Endodermal cell (in vitro differentiated cells): ENCODE results near the gene TMEM62. TPM values are rescaled to one million over a fixed set of nuclear protein-coding genes. Genes with fewer than 3 reads are reported as not detected.

ENCODE experiments used
- DNase-seq: peaks from one replicate; pipeline ENCODE4 v3.0.0-alpha.2; 2017
- H3K27ac ChIP-seq: 2 replicates; pipeline ENCODE4 v1.5.1; 2013; ENCODE audit warnings: mild to moderate bottlenecking, low read depth, low read length, moderate library complexity
- H3K27me3 ChIP-seq: 2 replicates; pipeline ENCODE4 v1.6.1; 2013; ENCODE audit warnings: mild to moderate bottlenecking, low read length, moderate library complexity; ENCODE audit not compliant: insufficient read depth, control insufficient read depth, poor library complexity, severe bottlenecking
- H3K36me3 ChIP-seq: 2 replicates; pipeline ENCODE4 v1.7.0; 2013; ENCODE audit warnings: mild to moderate bottlenecking, low read length, moderate library complexity; ENCODE audit not compliant: control insufficient read depth, insufficient read depth
- H3K4me1 ChIP-seq: one replicate; pipeline ENCODE4 v1.7.0; 2013; ENCODE audit warnings: low read length; ENCODE audit not compliant: control insufficient read depth, insufficient read depth
- H3K4me3 ChIP-seq: 2 replicates; pipeline ENCODE4 v1.5.1; 2013; ENCODE audit warnings: mild to moderate bottlenecking, low read length, moderate library complexity
- H3K9ac ChIP-seq: 2 replicates; pipeline ENCODE4 v1.6.1; 2013; ENCODE audit warnings: mild to moderate bottlenecking, low read length, moderate library complexity; ENCODE audit not compliant: poor library complexity, severe bottlenecking; ENCODE audit errors: extremely low read depth
- H3K9me3 ChIP-seq: 2 replicates; pipeline ENCODE4 v1.6.1; 2013; ENCODE audit warnings: mild to moderate bottlenecking, low read length, moderate library complexity; ENCODE audit not compliant: control insufficient read depth
- H3K27ac Mint-ChIP-seq: 2 replicates; pipeline ENCODE4 v1.8.0; 2020; ENCODE audit warnings: mixed read lengths
- H3K27me3 Mint-ChIP-seq: 2 replicates; pipeline ENCODE4 v1.8.0; 2021; ENCODE audit warnings: mild to moderate bottlenecking, mixed read lengths; ENCODE audit not compliant: insufficient read depth
- H3K36me3 Mint-ChIP-seq: 2 replicates; pipeline ENCODE4 v1.8.0; 2020; ENCODE audit warnings: low read depth, mixed read lengths
- H3K4me1 Mint-ChIP-seq: 2 replicates; pipeline ENCODE4 v1.8.0; 2020; ENCODE audit warnings: mixed read lengths
- H3K4me3 Mint-ChIP-seq: 2 replicates; pipeline ENCODE4 v1.8.0; 2020; ENCODE audit warnings: mild to moderate bottlenecking, moderate library complexity, mixed read lengths
- H3K9me3 Mint-ChIP-seq: 2 replicates; pipeline ENCODE4 v1.8.0; 2020; ENCODE audit warnings: mild to moderate bottlenecking, mixed read lengths
- WGBS, 2 experiments: methylation state at CpG; one replicate each; pipeline versions ENCODE4 v1.1.5 to v1.1.7; 2013; ENCODE audit warnings: missing lambda C conversion rate in 2 of 2, mixed read lengths in 1 of 2; ENCODE audit not compliant: insufficient coverage in 1 of 2, insufficient read length in 1 of 2; 5-methylcytosine and 5-hydroxymethylcytosine counted together
- total RNA-seq, 2 donors: library from RNA; stranded (reverse); fragmentation: NEBNext Ultra II Directional in 1 of 2; extraction: Animal tissue kit (Norgen Biotek cat#: 25700) in 1 of 2; gene quantifications; 2 replicates in 1 of 2; 3 replicates in 1 of 2; pipeline ENCODE4 v1.2.1, GENCODE V29; 2021
- TF ChIP-seq, protein P1 (sequence below): fragments of 200-600 bp; sonication (generic); conservative IDR thresholded peaks from 2 replicates; pipeline ENCODE4 v1.5.0; 2021; ENCODE audit warnings: antibody characterized with exemption, mild to moderate bottlenecking

Gene TMEM62
- total RNA-seq, 2 donors from 2014 or later, result 8.1 to 10.2 TPM

DNA sequence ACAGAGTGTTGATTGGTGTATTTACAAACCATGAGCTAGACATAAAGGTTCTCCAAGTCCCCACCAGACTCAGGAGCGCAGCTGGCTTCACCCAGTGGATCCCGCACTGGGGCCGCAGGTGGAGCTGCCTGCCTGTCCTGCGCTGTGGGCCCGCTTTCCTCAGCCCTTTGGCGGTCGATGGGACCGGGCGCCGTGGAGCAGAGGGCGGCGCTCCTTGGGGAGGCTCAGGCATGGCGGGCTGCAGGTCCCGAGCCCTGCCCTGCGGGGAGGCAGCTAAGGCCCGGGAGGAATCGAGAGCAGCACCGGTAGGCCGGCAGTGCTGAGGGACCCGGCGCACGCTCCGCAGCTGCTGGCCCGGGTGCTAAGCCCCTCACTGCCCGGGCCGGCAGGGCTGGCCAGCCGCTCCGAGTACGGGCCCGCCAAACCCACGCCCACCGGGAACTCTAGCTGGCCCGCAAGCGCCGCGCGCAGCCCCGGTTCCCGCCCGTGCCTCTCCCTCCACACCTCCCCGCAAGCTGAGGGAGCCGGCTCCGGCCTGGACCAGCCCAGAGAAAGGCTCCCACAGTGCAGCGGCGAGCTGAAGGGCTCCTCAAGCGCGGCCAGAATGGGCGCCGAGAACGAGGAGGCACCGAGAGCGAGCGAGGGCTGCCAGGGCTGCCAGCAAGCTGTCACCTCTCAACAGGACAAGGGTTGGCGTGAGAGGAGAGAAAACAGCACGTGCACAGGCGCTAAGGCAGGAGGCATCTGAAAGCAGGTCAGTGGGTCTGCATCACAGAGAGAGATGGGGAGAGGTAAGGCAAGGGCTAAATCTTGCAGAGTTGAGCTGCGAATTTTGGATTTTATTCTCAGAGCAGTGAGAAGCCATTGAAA is 93.3 kb downstream of the TMEM62 start:
- Mint-ChIP-seq H3K36me3 (no peaks in the 10 kb centered on the region), H3K9me3 (peaks cover 4% of the 10 kb centered on the region), H3K4me1 (no peaks in the 10 kb centered on the region), H3K27ac (no peak overlapping the region), H3K4me3 (no peak overlapping the region), H3K27me3 (peaks cover 15% of the 10 kb centered on the region)
- no peak overlapping the region for H3K27ac ChIP-seq
- H3K4me1 ChIP-seq, result no peaks in the 10 kb centered on the region
- H3K9me3 ChIP-seq, result no peaks in the 10 kb centered on the region
- H3K27me3 ChIP-seq, result no peaks in the 10 kb centered on the region
- no peak for DNase-seq
- H3K36me3 ChIP-seq, result no peaks in the 10 kb centered on the region
- WGBS, 2 experiments, result 95 to 96% methylated on average over 24 to 57 of the region's 57 CpGs
- H3K9ac ChIP-seq, result no peak overlapping the region
- no peak overlapping the region for H3K4me3 ChIP-seq
- TF ChIP-seq, protein P1, sequence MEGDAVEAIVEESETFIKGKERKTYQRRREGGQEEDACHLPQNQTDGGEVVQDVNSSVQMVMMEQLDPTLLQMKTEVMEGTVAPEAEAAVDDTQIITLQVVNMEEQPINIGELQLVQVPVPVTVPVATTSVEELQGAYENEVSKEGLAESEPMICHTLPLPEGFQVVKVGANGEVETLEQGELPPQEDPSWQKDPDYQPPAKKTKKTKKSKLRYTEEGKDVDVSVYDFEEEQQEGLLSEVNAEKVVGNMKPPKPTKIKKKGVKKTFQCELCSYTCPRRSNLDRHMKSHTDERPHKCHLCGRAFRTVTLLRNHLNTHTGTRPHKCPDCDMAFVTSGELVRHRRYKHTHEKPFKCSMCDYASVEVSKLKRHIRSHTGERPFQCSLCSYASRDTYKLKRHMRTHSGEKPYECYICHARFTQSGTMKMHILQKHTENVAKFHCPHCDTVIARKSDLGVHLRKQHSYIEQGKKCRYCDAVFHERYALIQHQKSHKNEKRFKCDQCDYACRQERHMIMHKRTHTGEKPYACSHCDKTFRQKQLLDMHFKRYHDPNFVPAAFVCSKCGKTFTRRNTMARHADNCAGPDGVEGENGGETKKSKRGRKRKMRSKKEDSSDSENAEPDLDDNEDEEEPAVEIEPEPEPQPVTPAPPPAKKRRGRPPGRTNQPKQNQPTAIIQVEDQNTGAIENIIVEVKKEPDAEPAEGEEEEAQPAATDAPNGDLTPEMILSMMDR, result no peak

DNA sequence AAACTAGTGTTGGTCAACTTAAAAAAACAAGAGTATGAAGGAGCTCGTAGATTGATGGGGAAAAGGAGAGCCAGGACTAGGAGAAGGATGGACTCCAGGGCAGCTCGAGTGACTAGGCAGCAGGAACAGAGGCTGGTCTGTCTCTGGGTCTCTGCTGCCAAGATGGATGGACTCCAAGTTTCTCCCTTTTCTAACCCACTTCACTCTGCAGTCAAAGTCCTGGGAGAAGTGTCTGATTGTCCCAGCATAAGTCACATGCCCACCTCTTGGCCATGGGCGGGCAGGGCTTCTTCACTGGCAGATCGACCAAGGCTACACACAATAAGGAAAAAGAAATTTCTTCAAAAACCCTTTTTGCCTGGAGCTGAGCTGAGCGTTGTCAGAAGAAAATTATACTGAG is 96.6 kb downstream of the TMEM62 start:
- Mint-ChIP-seq H3K4me1 (no peaks in the 10 kb centered on the region), H3K27ac (no peak overlapping the region), H3K36me3 (no peaks in the 10 kb centered on the region), H3K27me3 (peaks cover 31% of the 10 kb centered on the region), H3K4me3 (no peak overlapping the region), H3K9me3 (peaks cover 4% of the 10 kb centered on the region)
- Histone ChIP-seq H3K27me3 (peaks cover 6% of the 10 kb centered on the region), H3K36me3 (no peaks in the 10 kb centered on the region), H3K27ac (no peak overlapping the region), H3K4me1 (no peaks in the 10 kb centered on the region), H3K9ac (no peak overlapping the region), H3K9me3 (no peaks in the 10 kb centered on the region), H3K4me3 (no peak overlapping the region)
- DNase-seq, result no peak
- WGBS, 2 experiments, result 92 to 100% methylated on average over 1 to 5 of the region's 5 CpGs
- TF ChIP-seq, protein P1, result no peak

DNA sequence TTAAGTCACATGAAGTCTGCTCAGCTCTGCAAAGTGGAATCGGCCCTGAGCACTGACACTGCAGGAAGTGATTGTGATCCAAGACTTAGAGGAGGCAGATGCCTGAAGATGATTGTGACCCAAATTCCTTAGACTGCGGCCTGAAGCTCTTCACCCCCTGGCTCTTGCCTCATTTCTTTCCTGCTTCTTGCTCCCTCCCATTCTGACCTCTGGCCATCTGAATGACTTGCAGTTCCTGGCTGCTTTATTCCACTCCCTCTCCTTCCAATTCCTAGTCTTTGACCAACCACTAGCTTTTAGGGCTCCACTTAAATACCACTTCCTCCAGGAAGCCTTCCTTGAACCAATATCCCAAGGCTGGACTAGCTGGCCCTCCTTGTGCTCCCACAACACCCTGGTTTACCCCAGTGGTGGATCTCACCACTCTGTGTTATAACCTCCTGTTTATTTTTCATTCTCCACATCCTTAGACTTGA is 97.3 kb downstream of the TMEM62 start:
- peaks cover 37% of the 10 kb centered on the region for H3K27me3 Mint-ChIP-seq
- H3K9me3 Mint-ChIP-seq, result peaks cover 4% of the 10 kb centered on the region
- H3K27ac Mint-ChIP-seq, result no peak overlapping the region

More for the DNA sequence above, 97.3 kb downstream of the TMEM62 start:
- Mint-ChIP-seq H3K36me3 (no peaks in the 10 kb centered on the region), H3K4me3 (no peak overlapping the region), H3K4me1 (no peaks in the 10 kb centered on the region)
- Histone ChIP-seq H3K36me3 (no peaks in the 10 kb centered on the region), H3K27ac (no peak overlapping the region), H3K4me3 (no peak overlapping the region), H3K4me1 (no peaks in the 10 kb centered on the region), H3K9me3 (no peaks in the 10 kb centered on the region), H3K27me3 (peaks cover 6% of the 10 kb centered on the region), H3K9ac (no peak overlapping the region)
- TF ChIP-seq, protein P1, result no peak
- DNase-seq, result no peak
- 86 to 87% methylated on average over 2 of the region's 2 CpGs for WGBS, 2 experiments
